D341Med (cell line): ENCODE results near the gene ESRRB.
A peak's percentile ranks its signal among the peaks of the same experiment; 100 is the strongest.

Experiments
- DNase-seq: peaks from one replicate; pipeline ENCODE4 v3.0.0; 2012; ENCODE audit warnings: low spot score

The ESRRB gene

DNA sequence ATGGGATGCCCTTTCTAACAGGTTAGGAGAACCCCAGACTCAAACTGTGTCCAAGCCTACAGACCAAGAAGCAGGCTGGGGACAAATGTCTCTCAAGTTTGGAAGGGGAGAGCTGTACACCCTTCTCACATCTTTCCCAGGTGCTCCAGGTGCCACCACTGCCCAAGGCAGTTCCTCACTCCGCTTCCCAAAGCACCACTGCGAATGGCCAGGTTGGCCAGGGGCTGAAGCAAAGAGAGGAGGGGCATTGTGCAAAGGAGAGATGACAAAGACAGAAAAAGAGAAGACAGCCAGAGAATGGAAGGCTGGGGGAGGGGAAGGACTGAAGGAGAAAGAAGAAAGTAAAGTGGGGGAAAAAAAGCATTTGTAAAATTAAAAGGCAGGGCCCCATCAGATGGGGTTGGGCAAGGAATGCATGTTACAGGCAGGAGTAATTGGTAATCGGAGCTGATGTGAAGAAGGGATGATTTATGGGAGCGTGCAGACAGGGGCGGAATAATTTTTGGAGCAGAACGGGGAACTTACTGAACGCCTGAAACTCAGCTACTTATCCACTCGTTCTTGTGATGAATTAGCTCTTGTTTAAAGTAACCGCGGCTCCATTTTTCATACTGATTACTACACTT is 165.8 kb downstream of the ESRRB start:
- no peak for DNase-seq

GRCh38 chr14:76546426-76547221 is 170.7 kb downstream of the ESRRB start:
- DNase-seq, result peak; percentile 68

DNA sequence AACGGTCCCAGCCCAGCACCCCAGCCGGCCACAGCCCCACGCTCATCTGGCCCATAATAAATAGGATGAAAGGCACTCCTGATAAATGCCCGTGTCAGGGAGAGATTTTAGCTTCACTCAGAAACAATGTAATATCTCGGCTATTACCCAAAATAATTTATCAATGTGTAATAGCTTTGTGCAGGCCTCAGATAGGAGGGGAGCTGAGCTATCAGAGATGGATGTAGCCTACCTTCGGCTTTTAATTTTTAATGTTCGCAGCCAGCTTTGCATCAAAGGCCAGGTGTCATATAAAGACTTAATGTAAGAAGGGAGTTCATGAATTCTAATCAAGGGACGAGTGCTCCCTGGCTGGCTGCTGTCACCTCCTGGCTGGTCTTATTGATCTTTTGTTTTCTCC is 171.9 kb downstream of the ESRRB start:
- DNase-seq, result no peak

DNA sequence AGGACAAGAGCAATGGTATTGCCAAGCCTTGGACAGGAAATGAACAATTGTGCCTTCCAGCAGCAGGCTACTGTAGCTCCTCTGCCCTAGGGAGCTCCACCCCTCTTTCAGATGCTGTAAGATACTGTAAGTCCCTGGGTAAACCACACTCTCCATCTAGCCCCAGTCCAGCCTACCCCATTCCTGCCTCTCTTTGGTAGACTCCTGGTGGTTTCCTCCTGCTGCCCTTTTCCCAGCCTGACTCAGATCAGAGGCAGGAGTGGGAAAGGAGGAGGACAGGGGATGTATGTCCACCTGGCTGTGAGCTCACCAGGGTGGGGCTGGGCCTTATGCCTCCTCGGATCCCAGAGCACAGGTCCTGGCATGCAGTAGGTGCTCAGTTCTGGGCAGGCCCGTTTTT is 174.6 kb downstream of the ESRRB start:
- no peak for DNase-seq

- no peak for DNase-seq
Measured at GRCh38 chr14:76551116-76551515, 175.2 kb downstream of the ESRRB start.
